ENCODE results near the gene DISC1. TPM values are rescaled to one million over a fixed set of nuclear protein-coding genes. Genes with fewer than 3 reads are reported as not detected.

Gene DISC1
- polyA plus RNA-seq, 1 donor from 2014 or later = 0.84 TPM

DNA sequence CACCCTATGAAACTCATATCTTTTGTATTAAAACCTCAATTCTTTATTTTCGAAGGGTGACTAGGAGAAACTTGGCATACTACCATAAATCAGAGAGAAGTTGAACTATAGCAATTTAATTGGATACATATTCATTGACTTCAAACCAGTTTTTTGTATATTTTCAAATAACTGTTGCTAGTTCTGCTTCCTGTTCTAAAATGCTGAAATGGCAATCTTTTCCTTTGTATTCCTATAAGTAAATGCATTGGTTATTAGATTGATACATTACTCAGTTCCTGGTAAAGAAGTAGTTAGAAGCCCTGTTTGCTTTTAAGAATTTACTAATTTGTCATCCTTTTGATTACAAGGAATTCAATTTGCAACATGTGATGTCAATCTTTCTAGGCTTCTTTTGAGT, 200.0 kb downstream of the DISC1 start:
- Histone ChIP-seq H4K20me1 (ENCODE audit: insufficient read depth) (no peaks in the 10 kb centered on the region), H3K4me3 (ENCODE audit: low read length) (no peak overlapping the region), H2AFZ (ENCODE audit: low read depth, low read length) (no peak overlapping the region), H3K79me2 (replicated peaks; ENCODE audit: insufficient read depth, low read length) (no peaks in the 10 kb centered on the region), H3F3A (ENCODE audit: insufficient read depth, low read length, poor library complexity, severe bottlenecking) (no peaks in the 10 kb centered on the region), H3K36me3 (ENCODE audit: insufficient read depth, low read length) (no peaks in the 10 kb centered on the region), H3K27me3 (ENCODE audit: insufficient read depth, low read depth, low read length) (no peaks in the 10 kb centered on the region), H3K27ac (ENCODE audit: low read length) (no peak overlapping the region), H3K9me2 (ENCODE audit: insufficient read depth, low read length) (no peaks in the 10 kb centered on the region), H3K9ac (ENCODE audit: low read length) (no peak overlapping the region), H3K9me3 (ENCODE audit: low read length) (no peaks in the 10 kb centered on the region), H3K4me2 (ENCODE audit: low read length) (no peak overlapping the region)
- TF ChIP-seq MXI1 (conservative IDR thresholded peaks at IDR 0.05; ENCODE audit: poor library complexity, severe bottlenecking) (no peak), EP300 (conservative IDR thresholded peaks at IDR 0.05; ENCODE audit: poor library complexity, severe bottlenecking) (no peak), EZH2 (IDR thresholded peaks at IDR 0.05; ENCODE audit: borderline replicate concordance, insufficient read depth, low read length, poor library complexity, severe bottlenecking) (no peak), POLR2AphosphoS5 (IDR thresholded peaks at IDR 0.05) (no peak), RAD21 (conservative IDR thresholded peaks at IDR 0.05) (no peak), TAF1 (IDR thresholded peaks at IDR 0.05; ENCODE audit: low read depth) (no peak), SMC3 (conservative IDR thresholded peaks at IDR 0.05; ENCODE audit: poor library complexity) (no peak)
- TF ChIP-seq, protein P1, sequence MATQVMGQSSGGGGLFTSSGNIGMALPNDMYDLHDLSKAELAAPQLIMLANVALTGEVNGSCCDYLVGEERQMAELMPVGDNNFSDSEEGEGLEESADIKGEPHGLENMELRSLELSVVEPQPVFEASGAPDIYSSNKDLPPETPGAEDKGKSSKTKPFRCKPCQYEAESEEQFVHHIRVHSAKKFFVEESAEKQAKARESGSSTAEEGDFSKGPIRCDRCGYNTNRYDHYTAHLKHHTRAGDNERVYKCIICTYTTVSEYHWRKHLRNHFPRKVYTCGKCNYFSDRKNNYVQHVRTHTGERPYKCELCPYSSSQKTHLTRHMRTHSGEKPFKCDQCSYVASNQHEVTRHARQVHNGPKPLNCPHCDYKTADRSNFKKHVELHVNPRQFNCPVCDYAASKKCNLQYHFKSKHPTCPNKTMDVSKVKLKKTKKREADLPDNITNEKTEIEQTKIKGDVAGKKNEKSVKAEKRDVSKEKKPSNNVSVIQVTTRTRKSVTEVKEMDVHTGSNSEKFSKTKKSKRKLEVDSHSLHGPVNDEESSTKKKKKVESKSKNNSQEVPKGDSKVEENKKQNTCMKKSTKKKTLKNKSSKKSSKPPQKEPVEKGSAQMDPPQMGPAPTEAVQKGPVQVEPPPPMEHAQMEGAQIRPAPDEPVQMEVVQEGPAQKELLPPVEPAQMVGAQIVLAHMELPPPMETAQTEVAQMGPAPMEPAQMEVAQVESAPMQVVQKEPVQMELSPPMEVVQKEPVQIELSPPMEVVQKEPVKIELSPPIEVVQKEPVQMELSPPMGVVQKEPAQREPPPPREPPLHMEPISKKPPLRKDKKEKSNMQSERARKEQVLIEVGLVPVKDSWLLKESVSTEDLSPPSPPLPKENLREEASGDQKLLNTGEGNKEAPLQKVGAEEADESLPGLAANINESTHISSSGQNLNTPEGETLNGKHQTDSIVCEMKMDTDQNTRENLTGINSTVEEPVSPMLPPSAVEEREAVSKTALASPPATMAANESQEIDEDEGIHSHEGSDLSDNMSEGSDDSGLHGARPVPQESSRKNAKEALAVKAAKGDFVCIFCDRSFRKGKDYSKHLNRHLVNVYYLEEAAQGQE (IDR thresholded peaks at IDR 0.05; ENCODE audit: borderline replicate concordance) = no peak
- TF ChIP-seq, protein P2, sequence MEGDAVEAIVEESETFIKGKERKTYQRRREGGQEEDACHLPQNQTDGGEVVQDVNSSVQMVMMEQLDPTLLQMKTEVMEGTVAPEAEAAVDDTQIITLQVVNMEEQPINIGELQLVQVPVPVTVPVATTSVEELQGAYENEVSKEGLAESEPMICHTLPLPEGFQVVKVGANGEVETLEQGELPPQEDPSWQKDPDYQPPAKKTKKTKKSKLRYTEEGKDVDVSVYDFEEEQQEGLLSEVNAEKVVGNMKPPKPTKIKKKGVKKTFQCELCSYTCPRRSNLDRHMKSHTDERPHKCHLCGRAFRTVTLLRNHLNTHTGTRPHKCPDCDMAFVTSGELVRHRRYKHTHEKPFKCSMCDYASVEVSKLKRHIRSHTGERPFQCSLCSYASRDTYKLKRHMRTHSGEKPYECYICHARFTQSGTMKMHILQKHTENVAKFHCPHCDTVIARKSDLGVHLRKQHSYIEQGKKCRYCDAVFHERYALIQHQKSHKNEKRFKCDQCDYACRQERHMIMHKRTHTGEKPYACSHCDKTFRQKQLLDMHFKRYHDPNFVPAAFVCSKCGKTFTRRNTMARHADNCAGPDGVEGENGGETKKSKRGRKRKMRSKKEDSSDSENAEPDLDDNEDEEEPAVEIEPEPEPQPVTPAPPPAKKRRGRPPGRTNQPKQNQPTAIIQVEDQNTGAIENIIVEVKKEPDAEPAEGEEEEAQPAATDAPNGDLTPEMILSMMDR (IDR thresholded peaks at IDR 0.05; ENCODE audit: poor library complexity, severe bottlenecking) = no peak

DNA sequence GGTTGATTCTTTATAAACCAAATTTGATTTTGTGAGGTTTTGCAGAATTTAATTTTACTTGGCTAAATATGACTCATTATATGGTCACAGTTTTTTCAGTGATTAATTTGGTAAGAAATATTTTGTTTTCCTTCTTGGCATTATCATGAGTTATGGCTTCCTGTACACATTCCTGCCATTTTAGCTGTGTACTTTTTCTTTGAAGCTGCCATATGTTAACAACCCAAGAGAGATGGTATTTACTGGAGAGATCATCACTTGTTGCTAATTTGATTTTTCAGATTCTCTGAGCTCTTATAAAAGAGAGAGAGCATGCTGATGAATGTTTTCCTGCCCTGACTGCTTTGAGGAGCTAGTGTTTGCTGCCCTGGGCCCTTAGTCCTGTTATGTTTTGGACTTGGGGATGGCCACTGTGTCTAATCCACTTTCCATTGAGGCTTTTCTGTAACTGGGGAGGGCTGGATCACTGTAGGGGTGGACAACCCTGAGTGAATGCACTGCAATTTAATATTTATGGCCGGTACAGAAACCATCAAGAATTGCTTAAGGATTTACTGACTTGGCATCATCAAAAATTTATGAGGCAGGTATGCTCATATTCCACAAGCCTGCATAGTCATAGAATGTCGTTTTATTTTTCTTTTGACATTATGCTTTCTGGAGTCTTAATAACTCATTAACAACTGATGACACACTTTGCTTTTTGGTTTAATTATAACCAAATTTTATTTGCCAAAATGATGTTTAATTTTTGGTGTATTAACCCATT, 200.9 kb downstream of the DISC1 start:
- Histone ChIP-seq H3K79me2 (replicated peaks; ENCODE audit: insufficient read depth, low read length) (no peaks in the 10 kb centered on the region), H3K9me2 (ENCODE audit: insufficient read depth, low read length) (no peaks in the 10 kb centered on the region), H3K36me3 (ENCODE audit: insufficient read depth, low read length) (no peaks in the 10 kb centered on the region), H3K27ac (ENCODE audit: low read length) (no peak overlapping the region), H3K9ac (ENCODE audit: low read length) (no peak overlapping the region), H3K4me2 (ENCODE audit: low read length) (no peak overlapping the region), H4K20me1 (ENCODE audit: insufficient read depth) (no peaks in the 10 kb centered on the region), H3K9me3 (ENCODE audit: low read length) (no peaks in the 10 kb centered on the region), H2AFZ (ENCODE audit: low read depth, low read length) (no peak overlapping the region), H3K27me3 (ENCODE audit: insufficient read depth, low read depth, low read length) (no peaks in the 10 kb centered on the region), H3K4me3 (ENCODE audit: low read length) (no peak overlapping the region), H3F3A (ENCODE audit: insufficient read depth, low read length, poor library complexity, severe bottlenecking) (no peaks in the 10 kb centered on the region)
- TF ChIP-seq SMC3 (conservative IDR thresholded peaks at IDR 0.05; ENCODE audit: poor library complexity) (no peak), RAD21 (conservative IDR thresholded peaks at IDR 0.05) (no peak), MXI1 (conservative IDR thresholded peaks at IDR 0.05; ENCODE audit: poor library complexity, severe bottlenecking) (no peak), POLR2AphosphoS5 (IDR thresholded peaks at IDR 0.05) (no peak), EP300 (conservative IDR thresholded peaks at IDR 0.05; ENCODE audit: poor library complexity, severe bottlenecking) (no peak), TAF1 (IDR thresholded peaks at IDR 0.05; ENCODE audit: low read depth) (no peak), EZH2 (IDR thresholded peaks at IDR 0.05; ENCODE audit: borderline replicate concordance, insufficient read depth, low read length, poor library complexity, severe bottlenecking) (no peak)
- TF ChIP-seq, protein P1 (IDR thresholded peaks at IDR 0.05; ENCODE audit: borderline replicate concordance) = no peak
- TF ChIP-seq, protein P2 (IDR thresholded peaks at IDR 0.05; ENCODE audit: poor library complexity, severe bottlenecking) = no peak

All from neural cell (in vitro differentiated cells).